EL (cell line): ENCODE measurements around the gene SNX25.
"Not testable (repeated sequence)": the region's sequence is repeated elsewhere in the genome, so short reads cannot be mapped to it uniquely, and the experiment has no call there.

Source experiments
- DNase-seq: peaks from one replicate; pipeline ENCODE4 v3.0.0-alpha.2; 2016

Gene SNX25

GRCh38 chr4:185205073-185205472, 4.3 kb upstream of the SNX25 start:
- not testable (repeated sequence) for DNase-seq

GRCh38 chr4:185205697-185206342, 3.6 kb upstream of the SNX25 start:
- DNase-seq, result no peak

- no peak for DNase-seq
These were observed 1.9 kb upstream of the SNX25 start for GRCh38 chr4:185207466-185207865.

GRCh38 chr4:185209852-185210101, 379 bp downstream of the SNX25 start:
- DNase-seq, result peak; percentile 6

- peak; percentile 64 for DNase-seq
These were observed 944 bp downstream of the SNX25 start for GRCh38 chr4:185210102-185210981.

- DNase-seq, result no peak
These were observed 1.6 kb downstream of the SNX25 start for GRCh38 chr4:185211035-185211434.

- no peak for DNase-seq
These were observed 2.2 kb downstream of the SNX25 start for GRCh38 chr4:185211641-185212040.

- DNase-seq, result no peak
These were observed 3.2 kb downstream of the SNX25 start for GRCh38 chr4:185212581-185212980.

GRCh38 chr4:185213877-185214276, 4.5 kb downstream of the SNX25 start:
- no peak for DNase-seq

GRCh38 chr4:185215261-185215660, 5.9 kb downstream of the SNX25 start:
- no peak for DNase-seq

- no peak for DNase-seq
These were observed 8.1 kb downstream of the SNX25 start for GRCh38 chr4:185217408-185217975.

- DNase-seq, result no peak
These were observed 8.9 kb downstream of the SNX25 start for GRCh38 chr4:185218312-185218711.

GRCh38 chr4:185219551-185220344, 10.3 kb downstream of the SNX25 start:
- DNase-seq, result peak; percentile 78

GRCh38 chr4:185221491-185221890, 12.1 kb downstream of the SNX25 start:
- no peak for DNase-seq

- no peak for DNase-seq
These were observed 12.5 kb downstream of the SNX25 start for GRCh38 chr4:185221912-185222311.

- DNase-seq, result peak; percentile 72
These were observed 13.2 kb downstream of the SNX25 start for GRCh38 chr4:185222598-185222997.

- no peak for DNase-seq
These were observed 15.2 kb downstream of the SNX25 start for GRCh38 chr4:185224597-185224996.

GRCh38 chr4:185225940-185226339, 16.5 kb downstream of the SNX25 start:
- no peak for DNase-seq

- DNase-seq, result no peak
These were observed 17.7 kb downstream of the SNX25 start for GRCh38 chr4:185227131-185227551.

GRCh38 chr4:185227713-185228278, 18.4 kb downstream of the SNX25 start:
- no peak for DNase-seq

- no peak for DNase-seq
These were observed 19.8 kb downstream of the SNX25 start for GRCh38 chr4:185229021-185229818.

GRCh38 chr4:185232370-185232769, 23.0 kb downstream of the SNX25 start:
- DNase-seq, result peak; percentile 7
